Peyer's patch (tissue), 4 donors: ENCODE data around the gene TMEM184A.

Source experiments
- CTCF ChIP-seq, 6 experiments: fragments of 450-650 bp in 4 of 6; fragments of 200-600 bp in 2 of 6; sonication (generic) in 1 of 6; IDR thresholded peaks; one replicate each; pipeline ENCODE4 v1.5.1; 2017 to 2019; ENCODE audit warnings: antibody characterized with exemption in 6 of 6, mild to moderate bottlenecking in 3 of 6, moderate library complexity in 1 of 6
- POLR2A ChIP-seq, 2 donors: fragments of 450-650 bp; IDR thresholded peaks; one replicate each; pipeline ENCODE4 v1.5.1; 2017; ENCODE audit warnings: antibody characterized with exemption in 2 of 2, mild to moderate bottlenecking in 2 of 2, moderate library complexity in 2 of 2

- TF ChIP-seq CTCF (IDR thresholded peaks at IDR 0.05) (no peak), POLR2A (IDR thresholded peaks at IDR 0.05) (no peak)
These were observed 4.6 kb upstream of the TMEM184A start for GRCh38 chr7:1560620-1561031.
